Endothelial cell of umbilical vein (primary cell): ENCODE measurements around the gene PTCH1. TPM values are rescaled to one million over a fixed set of nuclear protein-coding genes. Genes with fewer than 3 reads are reported as not detected.

Source experiments
- BruUV-seq: library from RNA; stranded (reverse); fragments of 400-500 nt; replicated peaks from 2 replicates; lab custom pipeline; 2021; lab: Mats Ljungman, UMichigan
- CTCF ChIA-PET: fragments of 300-600, 350-600 bp; sonication (Branson Sonifier 250); formaldehyde crosslinking; loops from one replicate; lab custom pipeline; 2021; ENCODE audit warnings: antibody characterized with exemption, inconsistent platforms; lab: Charles Lee
- POLR2A ChIA-PET: fragments of 300-600, 350-600 bp; sonication (Branson Sonifier 250); formaldehyde crosslinking; loops from one replicate; lab custom pipeline; 2021; ENCODE audit warnings: antibody characterized with exemption, inconsistent platforms; lab: Charles Lee
- DNase-seq: peaks from one replicate; pipeline ENCODE4 v3.0.0-alpha.2; 2011; ENCODE audit warnings: low read depth, low spot score
- FAIRE-seq: peaks from 2 replicates; lab custom pipeline; 2011; peaks lifted over from hg19 to GRCh38; lab: Jason Lieb, UNC
- H2AFZ ChIP-seq: 2 replicates; pipeline ENCODE4 v1.6.0; 2012; ENCODE audit warnings: low read depth, low read length, control low read depth, inconsistent platforms
- H3K27ac ChIP-seq: 2 replicates; pipeline ENCODE4 v1.5.1; 2011; ENCODE audit warnings: low read depth, mild to moderate bottlenecking, control low read depth, low read length, moderate library complexity; ENCODE audit not compliant: insufficient read depth
- H3K27me3 ChIP-seq, 2 experiments: 2 replicates each; pipeline versions ENCODE4 v1.6.0 to v1.6.1; 2011; ENCODE audit warnings: low read length in 2 of 2, mixed read lengths in 1 of 2; ENCODE audit not compliant: control insufficient read depth in 2 of 2, insufficient read depth in 2 of 2
- H3K36me3 ChIP-seq, 2 experiments: 2 replicates in 1 of 2; 3 replicates in 1 of 2; pipeline ENCODE4 v1.5.1; 2011; ENCODE audit warnings: low read length in 2 of 2, mild to moderate bottlenecking in 1 of 2, moderate library complexity in 1 of 2; ENCODE audit not compliant: control insufficient read depth in 2 of 2, insufficient read depth in 2 of 2; ENCODE audit errors: extremely low read depth in 1 of 2
- H3K4me1 ChIP-seq: 3 replicates; pipeline ENCODE4 v1.5.1; 2011; ENCODE audit warnings: mild to moderate bottlenecking, low read length; ENCODE audit not compliant: control insufficient read depth, insufficient read depth; ENCODE audit errors: extremely low read depth
- H3K4me2 ChIP-seq: 2 replicates; pipeline ENCODE4 v1.6.1; 2011; ENCODE audit warnings: low read length, control low read depth, mixed read lengths; ENCODE audit not compliant: insufficient read depth
- H3K4me3 ChIP-seq, 3 experiments: fragments of 200-600 bp in 1 of 3; sonication (generic), shearing (Covaris generic) in 1 of 3; replicated peaks in 1 of 3; 2 replicates each; pipeline ENCODE4 v1.5.1; 2011 to 2016; ENCODE audit warnings: control low read depth in 3 of 3, low read length in 3 of 3, mild to moderate bottlenecking in 2 of 3, inconsistent platforms in 1 of 3, low read depth in 1 of 3, moderate library complexity in 1 of 3; ENCODE audit not compliant: insufficient read depth in 1 of 3
- H3K79me2 ChIP-seq: 2 replicates; pipeline ENCODE4 v1.6.0; 2012; ENCODE audit warnings: low read length, inconsistent platforms; ENCODE audit not compliant: control insufficient read depth, insufficient read depth
- H3K9ac ChIP-seq: replicated peaks from 2 replicates; pipeline ENCODE3; 2011; ENCODE audit warnings: low read length, control low read depth; ENCODE audit not compliant: insufficient read depth; ENCODE audit errors: extremely low read depth
- H3K9me1 ChIP-seq: replicated peaks from 3 replicates; pipeline ENCODE4 v1.6.0; 2011; ENCODE audit warnings: mild to moderate bottlenecking, low read length; ENCODE audit not compliant: control insufficient read depth, insufficient read depth; ENCODE audit errors: extremely low read depth
- H3K9me3 ChIP-seq: replicated peaks from 2 replicates; pipeline ENCODE4 v1.5.1; 2012; ENCODE audit warnings: low read length, inconsistent platforms; ENCODE audit not compliant: control insufficient read depth, insufficient read depth
- H4K20me1 ChIP-seq: replicated peaks from 2 replicates; pipeline ENCODE3; 2011; ENCODE audit warnings: mild to moderate bottlenecking, low read length; ENCODE audit not compliant: control insufficient read depth, insufficient read depth; ENCODE audit errors: extremely low read depth
- EZH2 ChIP-seq: IDR thresholded peaks from 2 replicates; pipeline ENCODE4 v1.6.1; 2012; ENCODE audit warnings: borderline replicate concordance, low read depth, mild to moderate bottlenecking, moderate library complexity, low read length, inconsistent platforms; ENCODE audit not compliant: severe bottlenecking
- FOS ChIP-seq: IDR thresholded peaks from 2 replicates; pipeline ENCODE4 v1.6.1; 2011; ENCODE audit warnings: mild to moderate bottlenecking, low read length, moderate library complexity, borderline replicate concordance; ENCODE audit not compliant: insufficient read depth
- GATA2 ChIP-seq: IDR thresholded peaks from 2 replicates; pipeline ENCODE4 v1.7.0; 2011; ENCODE audit warnings: low read depth, mild to moderate bottlenecking, moderate library complexity, mixed read lengths, low read length; ENCODE audit not compliant: insufficient read length, insufficient read depth
- JUN ChIP-seq: IDR thresholded peaks from 2 replicates; pipeline ENCODE4 v1.6.1; 2011; ENCODE audit warnings: borderline replicate concordance, low read depth; ENCODE audit not compliant: insufficient read length, insufficient read depth
- MYC ChIP-seq: IDR thresholded peaks from one replicate; pipeline ENCODE4 v1.6.1; 2011; ENCODE audit warnings: mild to moderate bottlenecking, low read depth, low read length
- POLR2A ChIP-seq: IDR thresholded peaks from 2 replicates; pipeline ENCODE4 v1.6.1; 2012; ENCODE audit warnings: low read depth, mild to moderate bottlenecking, control low read depth, low read length
- POLR2AphosphoS5 ChIP-seq: IDR thresholded peaks from 2 replicates; pipeline ENCODE4 v1.6.1; 2012; ENCODE audit warnings: low read depth, mild to moderate bottlenecking, control low read depth, low read length, moderate library complexity; ENCODE audit not compliant: insufficient read depth
- dilution Hi-C: fragments of 300-500 bp; cut with MboI; formaldehyde crosslinking; loops from one replicate; pipeline ENCODE4 v1.15.0; 2019; ENCODE audit warnings: low sequenced_read_pairs; ENCODE audit not compliant: extremely low pct_ligation_motif_present
- intact Hi-C: fragments of 100-400 bp; cut with micrococcal nuclease; formaldehyde crosslinking; loops from one replicate; pipeline ENCODE4 v1.10.0; 2022
- polyA plus RNA-seq, 4 experiments: library from polyadenylated mRNA; depleted of rRNA in 3 of 4; stranded (reverse) in 3 of 4; unstranded in 1 of 4; fragments of >200 nt; gene quantifications; 2 replicates each; pipeline versions ENCODE4 v1.2.1 to v1.2.3, GENCODE V29; 2011 to 2012; ENCODE audit warnings: missing spikeins in 1 of 4
- total RNA-seq: library from RNA; stranded (reverse); gene quantifications from 2 replicates; pipeline ENCODE4 v1.2.3, GENCODE V29; 2021
- TF ChIP-seq, protein P1 (sequence below), 2 donors: IDR thresholded peaks; 1 replicate in 1 of 2; 2 replicates in 1 of 2; pipeline ENCODE4 v1.5.1; 2011; ENCODE audit warnings: low read length in 2 of 2, mild to moderate bottlenecking in 2 of 2, moderate library complexity in 2 of 2, control low read depth in 1 of 2, inconsistent platforms in 1 of 2, low read depth in 1 of 2; ENCODE audit not compliant: insufficient read depth in 1 of 2; ENCODE audit errors: extremely low read depth in 1 of 2
- TF ChIP-seq, protein P2 (sequence below): IDR thresholded peaks from 2 replicates; pipeline ENCODE4 v1.6.1; 2011; ENCODE audit not compliant: insufficient read depth, insufficient read length

The PTCH1 gene
- total and polyA plus RNA-seq, 2 donors (not counting 3 experiments of a cell fraction or from before 2014, with no cell fraction given), result 3.9 to 12.1 TPM

DNA sequence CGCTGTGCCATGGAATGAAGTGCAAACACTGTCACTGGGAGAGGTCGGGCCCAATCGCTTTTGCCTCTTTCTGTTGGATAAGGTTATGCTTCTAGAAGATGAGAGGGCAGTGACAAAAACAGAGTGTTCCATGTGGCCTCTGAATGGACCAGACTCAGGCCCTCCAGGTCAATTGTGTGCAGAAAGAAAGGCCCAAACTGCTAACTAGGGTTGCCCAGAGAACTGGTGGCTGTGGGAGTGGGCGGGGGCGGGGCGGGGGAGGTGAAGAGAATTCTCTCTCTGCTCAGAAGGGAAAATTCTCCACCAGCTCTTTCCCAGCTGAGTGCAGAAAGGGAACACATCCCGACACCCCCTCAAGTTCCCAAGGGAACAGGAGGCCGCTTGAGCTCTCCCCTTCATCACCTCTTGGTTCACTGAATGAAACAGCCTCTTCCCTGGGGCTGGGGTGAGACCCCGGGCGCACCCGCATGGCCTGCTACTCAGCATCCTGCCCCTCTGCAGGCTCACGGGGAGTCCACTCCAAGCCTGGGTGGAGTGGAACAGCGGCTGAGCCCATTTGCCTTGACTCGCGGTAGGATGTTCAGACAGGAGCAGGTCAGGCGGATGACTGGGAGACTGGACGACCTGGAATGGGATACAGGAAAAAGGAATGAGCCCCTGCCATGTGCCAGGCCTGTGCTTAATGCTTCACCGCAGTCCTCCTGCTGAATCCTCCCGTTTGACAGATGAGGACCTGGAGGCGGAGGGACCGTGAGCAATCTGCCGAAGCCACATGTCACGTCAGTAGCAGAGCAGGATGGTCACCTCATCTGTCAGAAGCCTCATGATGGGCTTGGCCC lies 105.5 kb downstream of the PTCH1 start:
- FAIRE-seq (no peak), DNase-seq (no peak)
- Histone ChIP-seq H3K36me3 (no peaks in the 10 kb centered on the region), H4K20me1 (no peaks in the 10 kb centered on the region), H3K79me2 (no peaks in the 10 kb centered on the region), H2AFZ (no peak overlapping the region), H3K9me3 (no peaks in the 10 kb centered on the region), H3K4me1 (peaks cover 3% of the 10 kb centered on the region), H3K4me2 (no peak overlapping the region), H3K9me1 (no peaks in the 10 kb centered on the region), H3K27ac (no peak overlapping the region), H3K9ac (no peak overlapping the region), H3K4me3 (no peak overlapping the region), H3K27me3 (peaks cover 0 to 2% of the 10 kb centered on the region in 2 experiments)
- CTCF ChIA-PET, result no interaction called here
- POLR2A ChIA-PET, result no interaction called here
- intact Hi-C loops (no loop called here), dilution Hi-C loops (no loop called here)
- TF ChIP-seq GATA2, result no peak
- no peak for TF ChIP-seq FOS
- TF ChIP-seq, protein P1, sequence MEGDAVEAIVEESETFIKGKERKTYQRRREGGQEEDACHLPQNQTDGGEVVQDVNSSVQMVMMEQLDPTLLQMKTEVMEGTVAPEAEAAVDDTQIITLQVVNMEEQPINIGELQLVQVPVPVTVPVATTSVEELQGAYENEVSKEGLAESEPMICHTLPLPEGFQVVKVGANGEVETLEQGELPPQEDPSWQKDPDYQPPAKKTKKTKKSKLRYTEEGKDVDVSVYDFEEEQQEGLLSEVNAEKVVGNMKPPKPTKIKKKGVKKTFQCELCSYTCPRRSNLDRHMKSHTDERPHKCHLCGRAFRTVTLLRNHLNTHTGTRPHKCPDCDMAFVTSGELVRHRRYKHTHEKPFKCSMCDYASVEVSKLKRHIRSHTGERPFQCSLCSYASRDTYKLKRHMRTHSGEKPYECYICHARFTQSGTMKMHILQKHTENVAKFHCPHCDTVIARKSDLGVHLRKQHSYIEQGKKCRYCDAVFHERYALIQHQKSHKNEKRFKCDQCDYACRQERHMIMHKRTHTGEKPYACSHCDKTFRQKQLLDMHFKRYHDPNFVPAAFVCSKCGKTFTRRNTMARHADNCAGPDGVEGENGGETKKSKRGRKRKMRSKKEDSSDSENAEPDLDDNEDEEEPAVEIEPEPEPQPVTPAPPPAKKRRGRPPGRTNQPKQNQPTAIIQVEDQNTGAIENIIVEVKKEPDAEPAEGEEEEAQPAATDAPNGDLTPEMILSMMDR (IDR thresholded peaks at IDR 0.05; ENCODE audit: extremely low read depth in 1 of 2, insufficient read depth in 1 of 2, low read depth in 1 of 2, low read length in 2 of 2), result no peak
- no peak for TF ChIP-seq MYC
- TF ChIP-seq, protein P2, sequence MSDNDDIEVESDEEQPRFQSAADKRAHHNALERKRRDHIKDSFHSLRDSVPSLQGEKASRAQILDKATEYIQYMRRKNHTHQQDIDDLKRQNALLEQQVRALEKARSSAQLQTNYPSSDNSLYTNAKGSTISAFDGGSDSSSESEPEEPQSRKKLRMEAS, result no peak
- no peak for TF ChIP-seq JUN
- no peak for TF ChIP-seq POLR2AphosphoS5
- no peak for TF ChIP-seq EZH2
- TF ChIP-seq POLR2A, result no peak
- BruUV-seq, result no TSS peak
